Peyer's patch (tissue), 4 donors: ENCODE results near the gene PSME2.

Experiments
- POLR2A ChIP-seq, 2 donors: fragments of 450-650 bp; IDR thresholded peaks; one replicate each; pipeline ENCODE4 v1.5.1; 2017; ENCODE audit warnings: antibody characterized with exemption in 2 of 2, mild to moderate bottlenecking in 2 of 2, moderate library complexity in 2 of 2
- TF ChIP-seq, protein P1 (sequence below), 6 experiments: fragments of 450-650 bp in 4 of 6; fragments of 200-600 bp in 2 of 6; sonication (generic) in 1 of 6; IDR thresholded peaks; one replicate each; pipeline ENCODE4 v1.5.1; 2017 to 2019; ENCODE audit warnings: antibody characterized with exemption in 6 of 6, mild to moderate bottlenecking in 3 of 6, moderate library complexity in 1 of 6

DNA sequence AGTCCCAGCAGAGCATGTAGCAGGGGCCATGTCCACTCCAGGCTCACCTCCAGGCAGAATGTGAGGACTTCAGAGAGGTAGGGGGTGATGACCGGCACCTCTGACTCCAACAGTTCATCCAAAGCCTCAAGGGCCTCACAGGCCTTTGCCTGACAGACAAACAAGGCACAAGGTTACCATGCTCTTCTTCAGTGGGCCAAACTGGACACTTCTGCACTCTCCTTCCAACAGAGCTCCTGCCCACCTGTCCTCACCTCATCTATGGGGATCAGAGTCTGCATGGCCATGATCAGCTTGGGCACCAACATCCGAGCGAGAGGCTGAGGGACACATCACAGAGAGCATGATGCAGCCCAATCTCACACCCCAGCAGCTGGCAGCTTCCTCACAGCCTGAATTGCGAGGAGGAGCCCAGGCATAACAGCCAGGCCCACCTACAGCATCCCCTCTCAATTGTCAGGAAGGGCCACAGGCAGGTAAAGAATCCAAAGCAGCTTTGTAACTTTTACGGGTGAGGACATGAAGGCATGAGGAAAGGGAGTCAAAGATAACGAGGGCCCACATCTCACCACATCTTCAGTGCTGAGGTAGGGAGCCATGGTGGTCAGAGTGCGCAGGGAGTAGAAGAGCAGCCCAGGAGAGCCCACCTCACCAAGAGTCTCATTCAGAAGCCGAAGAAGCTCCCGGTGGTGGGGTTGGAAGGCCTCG lies 40.6 kb upstream of the PSME2 start:
- TF ChIP-seq, protein P1, sequence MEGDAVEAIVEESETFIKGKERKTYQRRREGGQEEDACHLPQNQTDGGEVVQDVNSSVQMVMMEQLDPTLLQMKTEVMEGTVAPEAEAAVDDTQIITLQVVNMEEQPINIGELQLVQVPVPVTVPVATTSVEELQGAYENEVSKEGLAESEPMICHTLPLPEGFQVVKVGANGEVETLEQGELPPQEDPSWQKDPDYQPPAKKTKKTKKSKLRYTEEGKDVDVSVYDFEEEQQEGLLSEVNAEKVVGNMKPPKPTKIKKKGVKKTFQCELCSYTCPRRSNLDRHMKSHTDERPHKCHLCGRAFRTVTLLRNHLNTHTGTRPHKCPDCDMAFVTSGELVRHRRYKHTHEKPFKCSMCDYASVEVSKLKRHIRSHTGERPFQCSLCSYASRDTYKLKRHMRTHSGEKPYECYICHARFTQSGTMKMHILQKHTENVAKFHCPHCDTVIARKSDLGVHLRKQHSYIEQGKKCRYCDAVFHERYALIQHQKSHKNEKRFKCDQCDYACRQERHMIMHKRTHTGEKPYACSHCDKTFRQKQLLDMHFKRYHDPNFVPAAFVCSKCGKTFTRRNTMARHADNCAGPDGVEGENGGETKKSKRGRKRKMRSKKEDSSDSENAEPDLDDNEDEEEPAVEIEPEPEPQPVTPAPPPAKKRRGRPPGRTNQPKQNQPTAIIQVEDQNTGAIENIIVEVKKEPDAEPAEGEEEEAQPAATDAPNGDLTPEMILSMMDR (IDR thresholded peaks at IDR 0.05) = no peak
- no peak for TF ChIP-seq POLR2A (IDR thresholded peaks at IDR 0.05)
